Neuronal stem cell (in vitro differentiated cells): ENCODE measurements around the gene VAMP3.

ENCODE experiments used
- DNase-seq: peaks from one replicate; pipeline ENCODE4 v3.0.0-alpha.2; 2013; ENCODE audit warnings: low spot score
- H2AFZ ChIP-seq: one replicate; pipeline ENCODE4 v1.6.1; 2013; ENCODE audit warnings: mild to moderate bottlenecking, low read length, inconsistent platforms
- H2AK5ac ChIP-seq: 2 replicates; pipeline ENCODE4 v1.6.1; 2013; ENCODE audit warnings: low read depth, mild to moderate bottlenecking, inconsistent platforms, low read length, moderate library complexity, mixed read lengths
- H2BK120ac ChIP-seq: 2 replicates; pipeline ENCODE4 v1.6.1; 2013; ENCODE audit warnings: low read depth, mild to moderate bottlenecking, inconsistent platforms, low read length, moderate library complexity, mixed read lengths
- H2BK12ac ChIP-seq: one replicate; pipeline ENCODE4 v1.6.1; 2013; ENCODE audit warnings: low read length, inconsistent platforms
- H2BK15ac ChIP-seq: 2 replicates; pipeline ENCODE4 v1.6.1; 2013; ENCODE audit warnings: mild to moderate bottlenecking, low read length, inconsistent platforms, mixed read lengths
- H2BK5ac ChIP-seq: one replicate; pipeline ENCODE4 v1.6.1; 2013; ENCODE audit warnings: inconsistent platforms, mild to moderate bottlenecking, low read length, moderate library complexity
- H3K14ac ChIP-seq: one replicate; pipeline ENCODE4 v1.6.1; 2013; ENCODE audit warnings: low read length, inconsistent platforms
- H3K18ac ChIP-seq: 2 replicates; pipeline ENCODE4 v1.6.1; 2013; ENCODE audit warnings: low read length, inconsistent platforms
- H3K23ac ChIP-seq: 2 replicates; pipeline ENCODE4 v1.6.1; 2013; ENCODE audit warnings: low read depth, mild to moderate bottlenecking, mixed read lengths, low read length, inconsistent platforms; ENCODE audit not compliant: poor library complexity
- H3K27ac ChIP-seq: replicated peaks from 3 replicates; pipeline ENCODE4 v1.5.1; 2013; ENCODE audit warnings: low read length, inconsistent platforms
- H3K27me3 ChIP-seq, 3 experiments: 2 replicates each; pipeline ENCODE4 v1.6.1; 2013; ENCODE audit warnings: low read length in 3 of 3, mild to moderate bottlenecking in 2 of 3, inconsistent platforms in 1 of 3, low read depth in 1 of 3, mixed read lengths in 1 of 3, moderate library complexity in 1 of 3; ENCODE audit not compliant: control insufficient read depth in 3 of 3, insufficient read depth in 3 of 3
- H3K36me3 ChIP-seq, 2 donors: replicated peaks in 1 of 2; 2 replicates each; pipeline ENCODE4 v1.6.1; 2013; ENCODE audit warnings: low read length in 2 of 2; ENCODE audit not compliant: control insufficient read depth in 2 of 2, insufficient read depth in 2 of 2
- H3K4ac ChIP-seq: 2 replicates; pipeline ENCODE4 v1.6.1; 2013; ENCODE audit warnings: inconsistent platforms, mild to moderate bottlenecking, low read length, moderate library complexity
- H3K4me1 ChIP-seq, 2 donors: 1 replicate in 1 of 2; 2 replicates in 1 of 2; pipeline ENCODE4 v1.6.1; 2013; ENCODE audit warnings: low read length in 2 of 2, low read depth in 1 of 2; ENCODE audit not compliant: control insufficient read depth in 2 of 2, insufficient read depth in 1 of 2
- H3K4me2 ChIP-seq: one replicate; pipeline ENCODE4 v1.6.1; 2013; ENCODE audit warnings: mild to moderate bottlenecking, low read length, inconsistent platforms; ENCODE audit not compliant: insufficient read depth, poor library complexity, severe bottlenecking
- H3K4me3 ChIP-seq, 2 donors: 2 replicates each; pipeline ENCODE4 v1.5.1; 2013; ENCODE audit warnings: low read length in 2 of 2, mild to moderate bottlenecking in 2 of 2, inconsistent platforms in 1 of 2, moderate library complexity in 1 of 2
- H3K79me1 ChIP-seq: one replicate; pipeline ENCODE4 v1.6.1; 2013; ENCODE audit warnings: low read depth, mild to moderate bottlenecking, inconsistent platforms, low read length, moderate library complexity
- H3K9ac ChIP-seq: one replicate; pipeline ENCODE4 v1.6.1; 2013; ENCODE audit warnings: mild to moderate bottlenecking, low read depth, low read length, inconsistent platforms; ENCODE audit not compliant: poor library complexity
- H3K9me3 ChIP-seq, 2 donors: replicated peaks in 1 of 2; 2 replicates each; pipeline versions ENCODE3 to v1.6.1; 2013; ENCODE audit warnings: low read length in 2 of 2, mild to moderate bottlenecking in 2 of 2, inconsistent platforms in 1 of 2, low read depth in 1 of 2, mixed read lengths in 1 of 2, moderate library complexity in 1 of 2; ENCODE audit not compliant: control insufficient read depth in 2 of 2, insufficient read depth in 1 of 2
- H4K8ac ChIP-seq: one replicate; pipeline ENCODE4 v1.6.1; 2013; ENCODE audit warnings: low read depth, mild to moderate bottlenecking, inconsistent platforms, low read length, moderate library complexity
- H4K91ac ChIP-seq: one replicate; pipeline ENCODE4 v1.6.1; 2013; ENCODE audit warnings: low read length, low read depth, mild to moderate bottlenecking, inconsistent platforms; ENCODE audit not compliant: poor library complexity
- WGBS, 2 donors: extraction: QIAGEN DNeasy Blood & Tissue Kit; methylation state at CpG; one replicate each; pipeline ENCODE4 v1.1.7; 2013; ENCODE audit warnings: missing lambda C conversion rate in 2 of 2, mixed read lengths in 1 of 2; ENCODE audit not compliant: insufficient read length in 2 of 2, insufficient replicate concordance in 1 of 2; ENCODE audit errors: extremely low coverage in 2 of 2; 5-methylcytosine and 5-hydroxymethylcytosine counted together

VAMP3 gene

DNA sequence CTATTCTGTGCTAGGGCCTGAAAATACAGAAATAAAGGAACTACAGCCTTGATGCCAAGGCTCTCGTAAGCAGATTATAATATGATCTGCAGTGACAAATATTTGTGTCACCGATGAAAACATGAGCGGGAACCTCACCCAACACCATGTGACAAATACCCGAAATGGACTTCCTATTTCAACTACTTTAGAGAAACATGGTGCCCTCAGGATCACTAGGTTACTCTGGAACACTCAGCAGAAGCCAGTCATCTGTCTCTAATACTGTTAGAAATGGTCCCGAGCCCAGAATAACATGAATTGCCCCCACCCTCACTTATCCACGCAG lies 463 bp upstream of the VAMP3 start:
- no peak overlapping the region for H4K8ac ChIP-seq
- H2BK120ac ChIP-seq, result no peak overlapping the region
- peaks cover 9% of the 10 kb centered on the region for H3K79me1 ChIP-seq
- H2BK12ac ChIP-seq, result no peak overlapping the region
- H3K23ac ChIP-seq, result peak overlapping the region; percentile 70
- peak overlapping the region; percentile 90 for H3K18ac ChIP-seq
- H2AFZ ChIP-seq, result peak overlapping the region; percentile 85
- H2AK5ac ChIP-seq, result no peak overlapping the region
- H3K36me3 ChIP-seq, result peaks cover 2 to 26% of the 10 kb centered on the region in 2 donors
- no peaks in the 10 kb centered on the region for H3K27me3 ChIP-seq
- H3K4me1 ChIP-seq, result peaks cover 9 to 11% of the 10 kb centered on the region in 2 donors
- no peak for DNase-seq
- H3K4ac ChIP-seq, result no peak overlapping the region
- no peak overlapping the region for H4K91ac ChIP-seq
- no CpG with 5 or more reads among the region's 6 CpGs for WGBS, 2 donors
- no peak overlapping the region for H3K14ac ChIP-seq
- H3K27ac ChIP-seq, result no peak overlapping the region
- H3K9me3 ChIP-seq, result no peaks in the 10 kb centered on the region
- peak overlapping the region; percentile 87 for H3K9ac ChIP-seq
- H2BK5ac ChIP-seq, result no peak overlapping the region
- H3K4me3 ChIP-seq, result peak overlapping the region; percentile 64 to 94
- no peak overlapping the region for H2BK15ac ChIP-seq
- peak overlapping the region; percentile 85 for H3K4me2 ChIP-seq

DNA sequence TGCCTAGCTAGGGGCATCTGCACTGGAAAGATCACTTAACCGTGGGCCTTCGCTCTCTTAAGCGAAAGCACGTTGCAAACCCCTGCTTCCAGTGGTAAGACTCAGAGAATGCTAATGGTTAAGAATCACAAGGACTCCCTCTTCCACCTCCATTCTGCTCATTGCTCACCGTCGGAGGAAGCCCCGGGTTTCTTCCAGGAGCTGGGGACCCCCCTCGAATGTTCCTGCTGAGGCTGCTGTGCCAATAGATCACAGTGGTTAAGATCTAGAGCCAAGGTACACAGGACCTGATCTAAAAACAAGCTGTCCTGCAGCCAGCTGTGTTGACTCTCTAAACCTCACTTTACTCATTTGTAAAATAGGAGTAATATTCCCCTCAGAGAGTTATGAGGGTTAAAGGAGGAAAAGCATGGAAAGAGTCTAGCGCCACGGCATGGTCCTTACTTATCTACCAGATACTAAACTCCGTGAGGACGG lies 765 bp downstream of the VAMP3 start:
- no peak overlapping the region for H2BK120ac ChIP-seq
- no peaks in the 10 kb centered on the region for H3K27me3 ChIP-seq
- H2AK5ac ChIP-seq, result peak overlapping the region; percentile 57
- no peak overlapping the region for H3K14ac ChIP-seq
- peak overlapping the region; percentile 90 for H3K4me2 ChIP-seq
- no peak overlapping the region for H2BK15ac ChIP-seq
- no peak overlapping the region for H2BK5ac ChIP-seq
- DNase-seq, result no peak
- no peaks in the 10 kb centered on the region for H3K9me3 ChIP-seq
- no peak overlapping the region for H3K27ac ChIP-seq
- peaks cover 7 to 9% of the 10 kb centered on the region in 2 donors for H3K4me1 ChIP-seq
- no peak overlapping the region for H3K4ac ChIP-seq
- H3K23ac ChIP-seq, result peak overlapping the region; percentile 66
- H3K18ac ChIP-seq, result no peak overlapping the region
- WGBS, 2 donors, result no CpG with 5 or more reads among the region's 12 CpGs
- no peak overlapping the region for H2BK12ac ChIP-seq
- H4K8ac ChIP-seq, result no peak overlapping the region
- H3K9ac ChIP-seq, result peak overlapping the region; percentile 91
- peak overlapping the region; percentile 85 for H2AFZ ChIP-seq
- H3K36me3 ChIP-seq, result peaks cover 2 to 38% of the 10 kb centered on the region in 2 donors
- no peak overlapping the region for H4K91ac ChIP-seq
- H3K79me1 ChIP-seq, result peaks cover 9% of the 10 kb centered on the region
- peak overlapping the region; percentile 64 to 98 for H3K4me3 ChIP-seq

- Histone ChIP-seq H3K9ac (no peak overlapping the region), H3K14ac (no peak overlapping the region), H4K91ac (no peak overlapping the region), H2BK5ac (no peak overlapping the region), H3K4ac (no peak overlapping the region), H3K4me2 (no peak overlapping the region), H2AK5ac (no peak overlapping the region), H2AFZ (no peak overlapping the region), H3K9me3 (no peaks in the 10 kb centered on the region), H2BK12ac (no peak overlapping the region), H2BK15ac (no peak overlapping the region), H3K36me3 (peaks cover 23 to 90% of the 10 kb centered on the region in 2 donors), H3K18ac (no peak overlapping the region), H3K23ac (no peak overlapping the region), H3K4me1 (no peaks in the 10 kb centered on the region), H2BK120ac (no peak overlapping the region), H3K79me1 (peaks cover 1% of the 10 kb centered on the region), H3K4me3 (no peak overlapping the region), H3K27me3 (no peaks in the 10 kb centered on the region), H3K27ac (no peak overlapping the region), H4K8ac (no peak overlapping the region)
- DNase-seq, result no peak
- no CpG with 5 or more reads among the region's 3 CpGs for WGBS, 2 donors
Measured at GRCh38 chr1:7777591-7777990, 6.5 kb downstream of the VAMP3 start.

- Histone ChIP-seq H4K91ac (no peak overlapping the region), H2AK5ac (no peak overlapping the region), H3K9ac (no peak overlapping the region), H4K8ac (no peak overlapping the region), H2AFZ (no peak overlapping the region), H2BK120ac (no peak overlapping the region), H2BK5ac (no peak overlapping the region), H3K4me2 (no peak overlapping the region), H3K18ac (no peak overlapping the region), H3K4ac (no peak overlapping the region), H3K9me3 (no peaks in the 10 kb centered on the region), H3K23ac (no peak overlapping the region), H3K27ac (no peak overlapping the region), H2BK15ac (no peak overlapping the region), H3K27me3 (no peaks in the 10 kb centered on the region), H3K36me3 (peaks cover 23 to 85% of the 10 kb centered on the region in 2 donors), H3K14ac (no peak overlapping the region), H2BK12ac (no peak overlapping the region), H3K79me1 (peaks cover 1% of the 10 kb centered on the region), H3K4me1 (no peaks in the 10 kb centered on the region), H3K4me3 (no peak overlapping the region)
- DNase-seq, result no peak
- WGBS, 2 donors, result no CpG with 5 or more reads among the region's 4 CpGs
Measured at GRCh38 chr1:7778133-7778628, 7.1 kb downstream of the VAMP3 start.
